Central memory CD8-positive, alpha-beta T cell (primary cell): ENCODE results near the gene NDUFA6.

Experiments used
- ATAC-seq: fragments of 150-1000 bp; cut with Tn5 transposase; replicated peaks from 2 replicates; pipeline ENCODE4 v1.10.0; 2022; ENCODE audit warnings: mild to moderate bottlenecking, moderate FRiP score, moderate number of reproducible peaks; ENCODE audit not compliant: poor library complexity, severe bottlenecking; ENCODE audit errors: extremely low read depth
- DNase-seq, 2 donors: peaks; one replicate each; pipeline ENCODE4 v3.0.0; 2021; ENCODE audit warnings: low spot score in 2 of 2
- H3K27ac Mint-ChIP-seq: one replicate; pipeline ENCODE4 v1.8.0; 2022; ENCODE audit warnings: low read depth, mild to moderate bottlenecking, moderate library complexity, mixed read lengths
- H3K27me3 Mint-ChIP-seq: one replicate; pipeline ENCODE4 v1.8.0; 2022; ENCODE audit warnings: mixed read lengths
- H3K36me3 Mint-ChIP-seq: one replicate; pipeline ENCODE4 v1.8.0; 2022; ENCODE audit warnings: mild to moderate bottlenecking, moderate library complexity, mixed read lengths; ENCODE audit not compliant: insufficient read depth
- H3K4me1 Mint-ChIP-seq: one replicate; pipeline ENCODE4 v1.8.0; 2022; ENCODE audit warnings: mixed read lengths
- H3K4me3 Mint-ChIP-seq: one replicate; pipeline ENCODE4 v1.8.0; 2022; ENCODE audit warnings: mild to moderate bottlenecking, moderate library complexity, mixed read lengths
- H3K9me3 Mint-ChIP-seq: one replicate; pipeline ENCODE4 v1.8.0; 2022; ENCODE audit warnings: mixed read lengths

NDUFA6 gene

GRCh38 chr22:42064629-42065028, 25.9 kb downstream of the NDUFA6 start:
- Mint-ChIP-seq H3K27ac (no peak overlapping the region), H3K36me3 (peaks cover 17% of the 10 kb centered on the region)

DNA sequence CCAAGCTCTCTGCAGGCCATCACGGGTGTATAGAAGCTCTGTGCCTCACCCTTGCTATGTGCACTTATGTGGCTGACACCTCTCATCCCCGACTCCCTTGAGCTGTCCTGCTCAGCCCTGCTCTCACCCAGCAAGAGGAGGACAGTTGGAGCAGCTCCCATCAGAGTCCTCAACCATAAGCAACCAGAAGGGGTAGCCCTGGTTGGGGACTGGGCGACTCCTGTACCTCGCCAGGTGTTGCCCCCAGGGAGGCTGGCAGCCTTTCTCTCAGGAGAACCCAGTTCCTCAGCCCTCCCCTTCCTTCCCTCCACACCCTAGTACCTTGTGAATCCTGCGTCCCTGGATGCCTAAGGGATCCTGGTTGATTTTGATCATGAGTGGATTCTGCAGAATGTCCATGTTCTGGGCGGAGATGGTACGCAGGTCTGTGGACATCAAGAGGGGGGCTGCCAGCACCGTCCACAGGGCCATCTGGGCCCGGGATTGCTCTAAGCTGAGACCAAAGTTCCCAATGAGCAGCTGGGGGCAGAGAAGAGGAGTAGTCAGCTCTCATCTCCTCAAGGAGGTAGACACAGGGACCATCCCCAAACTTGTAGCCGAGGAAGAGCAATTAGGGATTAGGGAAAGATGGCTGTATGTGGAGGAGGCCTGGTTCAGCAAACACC, 27.9 kb downstream of the NDUFA6 start:
- no peak for DNase-seq
- Mint-ChIP-seq H3K9me3 (peaks cover 6% of the 10 kb centered on the region), H3K4me3 (no peak overlapping the region), H3K27ac (no peak overlapping the region), H3K36me3 (peaks cover 19% of the 10 kb centered on the region), H3K4me1 (peaks cover 11% of the 10 kb centered on the region), H3K27me3 (no peaks in the 10 kb centered on the region)
- no peak for ATAC-seq

More at GRCh38 chr22:42064629-42065028, 25.9 kb downstream of the NDUFA6 start:
- ATAC-seq: no peak
- no peak overlapping the region for H3K4me3 Mint-ChIP-seq
- no peaks in the 10 kb centered on the region for H3K27me3 Mint-ChIP-seq
- DNase-seq: no peak
- peaks cover 18% of the 10 kb centered on the region for H3K4me1 Mint-ChIP-seq
- no peaks in the 10 kb centered on the region for H3K9me3 Mint-ChIP-seq

DNA sequence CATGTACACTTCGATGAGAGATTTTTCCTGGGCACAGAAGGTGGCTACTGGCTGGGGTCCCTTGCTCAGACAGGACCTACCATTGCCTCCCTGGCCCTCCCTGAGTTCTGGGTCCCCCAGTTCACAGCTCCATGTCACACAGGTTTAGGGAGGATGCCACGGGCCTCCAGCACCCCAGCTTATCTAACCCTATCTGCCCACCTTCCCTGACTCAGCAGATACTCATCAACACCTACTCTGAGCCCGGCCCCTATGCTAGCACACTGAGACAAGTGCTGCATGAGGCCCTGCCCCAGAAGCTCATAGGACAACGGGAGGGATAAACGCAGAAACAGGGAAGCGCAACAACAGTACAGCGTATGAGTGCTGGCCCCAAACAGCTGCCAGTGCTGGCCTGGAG, 29.5 kb downstream of the NDUFA6 start:
- Mint-ChIP-seq H3K4me3 (no peak overlapping the region), H3K27me3 (no peaks in the 10 kb centered on the region), H3K9me3 (peaks cover 17% of the 10 kb centered on the region), H3K36me3 (peaks cover 17% of the 10 kb centered on the region), H3K4me1 (peaks cover 6% of the 10 kb centered on the region), H3K27ac (no peak overlapping the region)
- no peak for DNase-seq
- ATAC-seq: no peak

GRCh38 chr22:42060489-42060888, 30.1 kb downstream of the NDUFA6 start:
- Mint-ChIP-seq H3K9me3 (peaks cover 21% of the 10 kb centered on the region), H3K27me3 (no peaks in the 10 kb centered on the region), H3K4me1 (peaks cover 6% of the 10 kb centered on the region), H3K36me3 (peaks cover 17% of the 10 kb centered on the region), H3K4me3 (no peak overlapping the region), H3K27ac (no peak overlapping the region)
- DNase-seq (no peak), ATAC-seq (no peak)

- H3K4me3 Mint-ChIP-seq: no peak overlapping the region
- no peaks in the 10 kb centered on the region for H3K4me1 Mint-ChIP-seq
- DNase-seq: no peak
- peaks cover 7% of the 10 kb centered on the region for H3K36me3 Mint-ChIP-seq
- ATAC-seq: no peak
- H3K9me3 Mint-ChIP-seq: peaks cover 21% of the 10 kb centered on the region
- no peaks in the 10 kb centered on the region for H3K27me3 Mint-ChIP-seq
- no peak overlapping the region for H3K27ac Mint-ChIP-seq
These were observed 33.6 kb downstream of the NDUFA6 start for GRCh38 chr22:42056757-42057511.

DNA sequence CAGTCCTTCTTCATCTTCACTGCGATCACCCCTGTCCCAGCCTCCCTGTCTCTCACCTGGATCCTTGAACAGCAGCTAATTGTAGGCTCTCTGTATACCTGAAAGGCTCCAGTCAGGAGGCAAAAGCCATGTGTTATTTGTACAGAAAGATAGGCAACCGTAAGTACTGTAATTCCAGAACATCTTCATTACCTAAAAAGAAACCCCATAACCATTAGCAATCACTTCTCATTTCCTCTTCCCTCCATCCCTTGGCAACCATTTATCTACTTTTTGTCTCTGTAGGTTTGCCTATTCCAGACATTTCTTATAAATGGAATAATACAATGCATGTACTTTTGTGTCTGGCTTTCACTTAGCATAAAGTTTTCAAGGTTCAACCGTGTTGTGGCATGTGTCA, 37.8 kb downstream of the NDUFA6 start:
- Mint-ChIP-seq H3K4me3 (no peak overlapping the region), H3K36me3 (no peaks in the 10 kb centered on the region), H3K9me3 (peaks cover 16% of the 10 kb centered on the region), H3K27ac (no peak overlapping the region), H3K27me3 (no peaks in the 10 kb centered on the region), H3K4me1 (no peaks in the 10 kb centered on the region)
- no peak for DNase-seq
- ATAC-seq: no peak

DNA sequence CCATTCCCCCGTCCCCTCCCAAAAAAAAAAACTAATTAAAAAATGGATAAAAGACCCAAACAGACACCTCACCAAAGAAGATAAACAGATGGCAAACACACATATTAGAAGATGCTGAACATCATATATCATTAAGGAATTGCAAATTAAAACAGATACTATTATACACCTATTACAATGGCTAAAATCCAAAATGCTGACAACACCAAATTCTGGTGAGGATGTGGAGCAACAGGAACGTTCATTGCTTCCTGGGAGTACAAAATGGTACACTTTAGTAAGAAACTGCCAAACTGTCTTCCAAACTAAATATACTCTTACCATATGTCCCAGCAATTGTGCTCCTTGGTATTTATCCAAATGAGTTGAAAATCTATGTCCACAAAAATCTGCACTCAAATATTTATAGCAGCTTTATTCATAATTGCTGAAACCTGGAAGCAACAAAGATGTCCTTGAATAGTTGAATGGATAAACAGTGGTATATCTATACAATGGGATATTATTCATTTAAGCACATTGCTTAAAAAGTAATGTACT, 39.9 kb downstream of the NDUFA6 start:
- H3K27me3 Mint-ChIP-seq: no peaks in the 10 kb centered on the region
- H3K4me3 Mint-ChIP-seq: no peak overlapping the region
- no peaks in the 10 kb centered on the region for H3K4me1 Mint-ChIP-seq
- no peak overlapping the region for H3K27ac Mint-ChIP-seq
- DNase-seq (no peak), ATAC-seq (no peak)
- peaks cover under 1% of the 10 kb centered on the region for H3K9me3 Mint-ChIP-seq
- H3K36me3 Mint-ChIP-seq: no peaks in the 10 kb centered on the region

GRCh38 chr22:42041784-42042183, 48.8 kb downstream of the NDUFA6 start:
- no peak overlapping the region for H3K4me3 Mint-ChIP-seq
- peaks cover 7% of the 10 kb centered on the region for H3K9me3 Mint-ChIP-seq
- H3K36me3 Mint-ChIP-seq: no peaks in the 10 kb centered on the region
- no peak overlapping the region for H3K27ac Mint-ChIP-seq
- H3K4me1 Mint-ChIP-seq: no peaks in the 10 kb centered on the region
- DNase-seq: no peak
- H3K27me3 Mint-ChIP-seq: no peaks in the 10 kb centered on the region
- no peak for ATAC-seq

- Mint-ChIP-seq H3K4me3 (no peak overlapping the region), H3K4me1 (no peaks in the 10 kb centered on the region), H3K36me3 (no peaks in the 10 kb centered on the region), H3K9me3 (peaks cover 7% of the 10 kb centered on the region), H3K27me3 (no peaks in the 10 kb centered on the region), H3K27ac (no peak overlapping the region)
- DNase-seq (no peak), ATAC-seq (no peak)
These were observed 51.3 kb downstream of the NDUFA6 start for GRCh38 chr22:42039271-42039670.
